ENCODE results near the gene SH3BGRL2. TPM values are rescaled to one million over a fixed set of nuclear protein-coding genes. Genes with fewer than 3 reads are reported as not detected.

The SH3BGRL2 gene
- total RNA-seq, 2 donors from 2014 or later, result 26.4 to 29.1 TPM

DNA sequence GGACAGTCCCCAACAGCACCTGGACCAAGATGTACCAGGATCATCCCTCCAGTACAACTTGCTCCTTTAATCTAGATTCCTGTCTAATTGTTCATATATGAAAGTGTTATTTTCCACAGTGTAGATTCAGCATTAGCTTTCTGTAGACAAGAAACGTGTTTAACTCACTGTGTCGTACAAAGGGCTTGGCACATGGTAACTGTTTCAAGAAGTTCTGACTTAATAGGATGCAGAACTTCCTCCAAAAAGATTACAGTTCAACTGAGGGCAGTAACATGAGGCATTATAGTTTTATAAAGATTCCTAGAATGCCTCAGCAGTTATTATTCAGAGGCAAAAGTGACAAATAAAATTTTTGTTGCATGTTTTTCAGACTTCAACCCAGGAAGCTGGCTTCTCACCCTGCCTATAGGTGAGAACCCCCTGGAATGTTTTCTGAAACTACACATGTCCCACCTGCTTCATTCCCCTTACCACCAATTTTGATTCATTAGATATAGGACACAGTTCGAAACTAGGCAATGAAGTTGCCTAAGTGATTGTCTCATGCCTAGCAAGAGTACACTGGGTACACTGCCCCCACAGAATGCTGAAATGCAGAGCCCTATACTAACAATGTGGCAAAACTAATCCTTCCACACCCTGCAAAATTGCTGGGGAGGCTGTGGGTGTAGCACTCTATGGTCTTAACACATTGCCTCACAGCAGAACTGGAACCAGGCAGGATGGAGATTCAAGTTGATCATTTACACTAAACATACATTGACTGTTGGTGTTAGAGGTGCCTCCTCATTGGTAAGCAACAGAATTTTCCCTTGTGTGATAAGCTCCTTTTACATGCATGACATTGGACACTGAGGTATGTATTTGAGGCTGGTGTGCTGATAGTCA is 22.6 kb upstream of the SH3BGRL2 start:
- no peaks in the 10 kb centered on the region for H3K27me3 ChIP-seq
- ATAC-seq, result no peak
- 82 to 83% methylated on average over 3 of the region's 3 CpGs for WGBS, 2 donors
- H3K4me1 ChIP-seq, result peaks cover 8% of the 10 kb centered on the region
- H3K9me3 ChIP-seq, result no peaks in the 10 kb centered on the region
- no peak overlapping the region for H3K4me3 ChIP-seq
- no peak for DNase-seq
- TF ChIP-seq POLR2A (IDR thresholded peaks at IDR 0.05), result no peak
- TF ChIP-seq, protein P1, sequence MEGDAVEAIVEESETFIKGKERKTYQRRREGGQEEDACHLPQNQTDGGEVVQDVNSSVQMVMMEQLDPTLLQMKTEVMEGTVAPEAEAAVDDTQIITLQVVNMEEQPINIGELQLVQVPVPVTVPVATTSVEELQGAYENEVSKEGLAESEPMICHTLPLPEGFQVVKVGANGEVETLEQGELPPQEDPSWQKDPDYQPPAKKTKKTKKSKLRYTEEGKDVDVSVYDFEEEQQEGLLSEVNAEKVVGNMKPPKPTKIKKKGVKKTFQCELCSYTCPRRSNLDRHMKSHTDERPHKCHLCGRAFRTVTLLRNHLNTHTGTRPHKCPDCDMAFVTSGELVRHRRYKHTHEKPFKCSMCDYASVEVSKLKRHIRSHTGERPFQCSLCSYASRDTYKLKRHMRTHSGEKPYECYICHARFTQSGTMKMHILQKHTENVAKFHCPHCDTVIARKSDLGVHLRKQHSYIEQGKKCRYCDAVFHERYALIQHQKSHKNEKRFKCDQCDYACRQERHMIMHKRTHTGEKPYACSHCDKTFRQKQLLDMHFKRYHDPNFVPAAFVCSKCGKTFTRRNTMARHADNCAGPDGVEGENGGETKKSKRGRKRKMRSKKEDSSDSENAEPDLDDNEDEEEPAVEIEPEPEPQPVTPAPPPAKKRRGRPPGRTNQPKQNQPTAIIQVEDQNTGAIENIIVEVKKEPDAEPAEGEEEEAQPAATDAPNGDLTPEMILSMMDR (IDR thresholded peaks at IDR 0.05), result no peak
- intact Hi-C loops (cut with DNase I), result no loop called here
- H3K36me3 ChIP-seq (replicated peaks in 1 of 2; ENCODE audit: insufficient read depth in 1 of 2, low read depth in 2 of 2), result no peaks in the 10 kb centered on the region
- no peak overlapping the region for H3K27ac ChIP-seq

DNA sequence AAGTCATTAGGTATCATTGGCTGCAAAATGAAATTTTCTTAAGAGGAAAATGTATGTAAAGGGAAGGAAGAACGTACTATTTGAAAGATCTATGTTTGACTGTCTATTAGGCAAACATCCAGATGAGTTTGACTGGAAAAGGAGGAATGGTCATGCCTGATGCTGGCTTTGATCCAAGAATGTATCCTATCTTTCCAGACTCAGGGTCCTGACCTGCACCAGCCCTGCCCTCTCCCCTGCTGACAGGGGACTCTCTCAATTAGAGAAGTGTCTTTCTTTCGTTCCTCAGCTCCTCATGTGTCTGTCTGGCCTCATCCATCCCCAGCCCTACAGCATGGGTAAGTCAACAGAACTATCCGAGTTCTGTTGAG is 21.9 kb upstream of the SH3BGRL2 start:
- intact Hi-C loops (cut with DNase I), result no loop called here
- TF ChIP-seq, protein P1 (IDR thresholded peaks at IDR 0.05), result no peak
- no peak for TF ChIP-seq POLR2A (IDR thresholded peaks at IDR 0.05)
- WGBS, 2 donors, result 76 to 84% methylated on average over 3 of the region's 3 CpGs
- Histone ChIP-seq H3K4me1 (peaks cover 13% of the 10 kb centered on the region), H3K4me3 (no peak overlapping the region), H3K36me3 (replicated peaks in 1 of 2; ENCODE audit: insufficient read depth in 1 of 2, low read depth in 2 of 2) (no peaks in the 10 kb centered on the region), H3K9me3 (no peaks in the 10 kb centered on the region), H3K27me3 (no peaks in the 10 kb centered on the region), H3K27ac (no peak overlapping the region)
- no peak for DNase-seq
- ATAC-seq, result no peak

DNA sequence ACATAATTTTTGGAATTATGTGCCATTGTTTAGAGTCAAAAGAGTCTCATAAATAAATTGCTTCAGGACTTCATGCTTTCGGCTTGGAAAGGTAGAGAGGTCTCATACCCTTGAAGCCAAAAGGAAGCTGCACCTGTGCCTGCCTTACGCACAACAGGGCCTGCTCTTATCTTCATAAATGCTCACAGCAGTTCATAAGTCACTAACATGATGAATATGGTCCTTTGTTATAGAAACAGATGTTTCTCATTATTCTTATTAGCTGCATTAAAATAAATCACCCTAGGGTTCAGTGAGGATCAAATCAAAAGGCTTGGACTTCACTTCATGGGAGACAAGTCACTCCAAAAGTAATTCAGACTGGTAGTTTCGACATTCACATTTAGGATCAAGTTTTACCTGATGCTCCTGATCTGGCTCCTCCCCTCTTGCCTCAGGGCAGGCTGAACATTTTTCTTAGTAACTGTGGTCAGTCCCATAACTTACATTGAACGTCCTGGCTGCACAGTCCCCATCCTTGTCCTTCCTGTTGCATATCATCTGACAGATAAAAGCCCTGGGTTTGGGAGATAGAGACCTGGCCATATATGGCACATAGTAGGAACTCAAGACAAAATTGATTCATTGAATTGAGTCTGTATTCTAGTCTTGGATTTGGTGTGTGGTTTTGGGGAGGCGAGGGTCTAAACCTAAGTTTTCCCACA is 20.7 kb upstream of the SH3BGRL2 start:
- Histone ChIP-seq H3K27me3 (no peaks in the 10 kb centered on the region), H3K4me1 (peaks cover 13% of the 10 kb centered on the region), H3K36me3 (replicated peaks in 1 of 2; ENCODE audit: insufficient read depth in 1 of 2, low read depth in 2 of 2) (no peaks in the 10 kb centered on the region), H3K9me3 (no peaks in the 10 kb centered on the region), H3K27ac (no peak overlapping the region), H3K4me3 (no peak overlapping the region)
- ATAC-seq (no peak), DNase-seq (no peak)
- 51 to 53% methylated on average over 5 of the region's 5 CpGs for WGBS, 2 donors
- TF ChIP-seq POLR2A (IDR thresholded peaks at IDR 0.05), result no peak
- TF ChIP-seq, protein P1 (IDR thresholded peaks at IDR 0.05), result no peak
- intact Hi-C loops (cut with DNase I), result no loop called here

DNA sequence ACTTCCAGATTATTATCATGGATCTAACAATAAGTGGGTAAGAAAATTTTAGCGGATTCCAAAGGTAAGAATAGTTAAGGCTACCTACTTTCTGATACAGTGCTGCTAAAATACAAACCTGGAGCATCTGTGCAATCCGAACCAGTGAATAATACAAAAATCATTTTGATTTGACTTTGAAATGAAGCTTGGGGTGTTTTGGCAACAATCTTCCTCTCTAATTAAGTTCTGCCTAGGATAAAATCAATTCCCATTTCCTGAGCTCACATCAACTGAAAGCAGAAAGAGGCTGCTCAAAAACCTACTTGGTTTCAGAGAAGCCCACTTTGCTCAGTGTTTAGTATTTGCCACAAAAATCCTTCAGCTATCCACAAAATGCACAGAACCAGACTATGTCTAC is 18.7 kb upstream of the SH3BGRL2 start:
- ATAC-seq, result no peak
- Histone ChIP-seq H3K4me1 (peaks cover 8% of the 10 kb centered on the region), H3K27ac (no peak overlapping the region), H3K27me3 (no peaks in the 10 kb centered on the region), H3K4me3 (no peak overlapping the region), H3K9me3 (no peaks in the 10 kb centered on the region), H3K36me3 (replicated peaks in 1 of 2; ENCODE audit: insufficient read depth in 1 of 2, low read depth in 2 of 2) (no peaks in the 10 kb centered on the region)
- no peak for DNase-seq
- TF ChIP-seq, protein P1 (IDR thresholded peaks at IDR 0.05), result no peak
- TF ChIP-seq POLR2A (IDR thresholded peaks at IDR 0.05), result no peak
- 88 to 89% methylated on average over 2 of the region's 2 CpGs for WGBS, 2 donors
- intact Hi-C loops (cut with DNase I), result no loop called here
